A549 (cell line): ENCODE results near the gene NME7. TPM values are rescaled to one million over a fixed set of nuclear protein-coding genes. Genes with fewer than 3 reads are reported as not detected.

Source experiments
- ATAC-seq, 2 experiments: fragments of 200-7000 bp in 1 of 2; fragments of >200 bp in 1 of 2; cut with Nextera tagmentation in 1 of 2; cut with Tn5 transposase in 1 of 2; 3 replicates each; pipeline versions ENCODE4 v1.8.0 to v1.9.1; 2018 to 2020; ENCODE audit warnings: mild to moderate bottlenecking in 1 of 2, moderate library complexity in 1 of 2
- CTCF ChIA-PET: fragments of 300-600 bp; sonication (Branson Sonifier 250); formaldehyde crosslinking; extraction: SDS; loops from one replicate; lab custom pipeline; 2021; ENCODE audit warnings: antibody characterized with exemption, inconsistent platforms; lab: Yijun Ruan, JAX
- POLR2A ChIA-PET: fragments of 350-600 bp; formaldehyde crosslinking; extraction: SDS; loops from one replicate; lab custom pipeline; 2021; ENCODE audit warnings: antibody characterized with exemption, inconsistent platforms; lab: Yijun Ruan, JAX
- DNase-seq, 2 experiments: peaks; one replicate each; pipeline versions ENCODE4 v3.0.0 to v3.0.0-alpha.2; 2011 to 2016; ENCODE audit warnings: low read depth in 1 of 2, low spot score in 1 of 2
- FAIRE-seq: peaks from 2 replicates; lab custom pipeline; 2011; peaks lifted over from hg19 to GRCh38; lab: Jason Lieb, UNC
- H3K27ac ChIP-seq, 2 experiments: fragments of >200 bp; sonication (Bioruptor Twin); formaldehyde crosslinking; 3 replicates each; pipeline ENCODE4 v1.5.1; 2016 to 2017
- H3K4me1 ChIP-seq: fragments of >200 bp; sonication (Bioruptor Twin); formaldehyde crosslinking; 3 replicates; pipeline ENCODE4 v1.6.1; 2016
- H3K4me2 ChIP-seq: fragments of >200 bp; sonication (Bioruptor Twin); formaldehyde crosslinking; 3 replicates; pipeline ENCODE4 v1.6.1; 2016
- H3K4me3 ChIP-seq: fragments of >200 bp; sonication (Bioruptor Twin); formaldehyde crosslinking; 3 replicates; pipeline ENCODE4 v1.5.1; 2016
- H3K9me3 ChIP-seq: fragments of >200 bp; sonication (Bioruptor Twin); formaldehyde crosslinking; 3 replicates; pipeline ENCODE4 v1.6.1; 2016
- BCL3 ChIP-seq: fragments of >200 bp; sonication (Bioruptor Twin); formaldehyde crosslinking; IDR thresholded peaks from 3 replicates; pipeline ENCODE4 v1.6.1; 2016
- BHLHE40 ChIP-seq: IDR thresholded peaks from 2 replicates; pipeline ENCODE4 v1.6.1; 2012; ENCODE audit warnings: low read depth, low read length, inconsistent platforms
- CBX8 ChIP-seq: fragments of 200-600 bp; sonication (generic); IDR thresholded peaks from 2 replicates; pipeline ENCODE4 v1.6.1; 2016
- CEBPB ChIP-seq, 2 experiments: fragments of >200 bp in 1 of 2; sonication (Bioruptor Twin) in 1 of 2; formaldehyde crosslinking in 1 of 2; IDR thresholded peaks; 2 replicates each; pipeline ENCODE4 v1.6.1; 2012 to 2016
- EHF ChIP-seq: fragments of 250-450 bp; sonication (Bioruptor Pico); IDR thresholded peaks from 2 replicates; pipeline ENCODE4 v1.5.0; 2020; ENCODE audit warnings: mild to moderate bottlenecking
- EHMT2 ChIP-seq: fragments of 200-600 bp; sonication (generic); IDR thresholded peaks from 2 replicates; pipeline ENCODE4 v1.6.1; 2016; ENCODE audit warnings: antibody characterized with exemption, low read depth, mild to moderate bottlenecking, moderate library complexity
- ESRRA ChIP-seq: fragments of 150-350 bp; IDR thresholded peaks from 2 replicates; pipeline ENCODE4 v1.6.1; 2014; ENCODE audit warnings: mild to moderate bottlenecking, low read length, borderline replicate concordance
- FOSB ChIP-seq: fragments of 250-450 bp; sonication (Bioruptor Pico); IDR thresholded peaks from 2 replicates; pipeline ENCODE4 v1.5.0; 2020; ENCODE audit warnings: mild to moderate bottlenecking, moderate library complexity
- GATA3 ChIP-seq: IDR thresholded peaks from 2 replicates; pipeline ENCODE4 v1.6.1; 2012; ENCODE audit warnings: borderline replicate concordance
- HEYL ChIP-seq: fragments of 250-450 bp; sonication (Bioruptor Pico); IDR thresholded peaks from 2 replicates; pipeline ENCODE4 v1.8.0; 2021; ENCODE audit warnings: mild to moderate bottlenecking, moderate library complexity
- HMGXB4 ChIP-seq: fragments of 250-450 bp; sonication (Bioruptor Pico); IDR thresholded peaks from 2 replicates; pipeline ENCODE4 v1.5.0; 2021; ENCODE audit warnings: mild to moderate bottlenecking, moderate library complexity, borderline replicate concordance
- JUNB ChIP-seq: fragments of >200 bp; sonication (Bioruptor Twin); formaldehyde crosslinking; IDR thresholded peaks from 2 replicates; pipeline ENCODE4 v1.6.1; 2016
- KDM5A ChIP-seq: fragments of 200-600 bp; sonication (generic); IDR thresholded peaks from 2 replicates; pipeline ENCODE4 v1.6.1; 2016; ENCODE audit warnings: antibody characterized with exemption, mild to moderate bottlenecking
- PHF8 ChIP-seq: fragments of 200-600 bp; sonication (generic); IDR thresholded peaks from 2 replicates; pipeline ENCODE4 v1.6.1; 2016; ENCODE audit warnings: low read depth, mild to moderate bottlenecking, antibody characterized with exemption, moderate library complexity, borderline replicate concordance
- RAD21 ChIP-seq, 2 experiments: fragments of >200 bp in 1 of 2; sonication (Bioruptor Twin) in 1 of 2; formaldehyde crosslinking in 1 of 2; IDR thresholded peaks in 1 of 2; conservative IDR thresholded peaks in 1 of 2; 2 replicates in 1 of 2; 3 replicates in 1 of 2; pipeline ENCODE4 v1.6.1; 2012 to 2018; ENCODE audit warnings: inconsistent platforms in 1 of 2
- RCOR1 ChIP-seq: fragments of 150-350 bp; IDR thresholded peaks from 2 replicates; pipeline ENCODE4 v1.6.1; 2014; ENCODE audit warnings: antibody characterized with exemption, low read length, low read depth
- REST ChIP-seq: fragments of 200-600 bp; sonication (generic); IDR thresholded peaks from 2 replicates; pipeline ENCODE4 v1.6.1; 2016; ENCODE audit warnings: antibody characterized with exemption, mild to moderate bottlenecking, moderate library complexity
- TFCP2L1 ChIP-seq: fragments of 250-450 bp; sonication (Bioruptor Pico); IDR thresholded peaks from 2 replicates; pipeline ENCODE4 v1.5.0; 2021; ENCODE audit warnings: mild to moderate bottlenecking
- TP53 ChIP-seq: fragments of 250-450 bp; sonication (Bioruptor Pico); IDR thresholded peaks from 2 replicates; pipeline ENCODE4 v1.5.0; 2021; ENCODE audit warnings: mild to moderate bottlenecking, moderate library complexity
- ZFP36 ChIP-seq: fragments of 450-650 bp; IDR thresholded peaks from 2 replicates; pipeline ENCODE4 v1.6.1; 2014; ENCODE audit warnings: borderline replicate concordance; ENCODE audit not compliant: partially characterized antibody
- WGBS: methylation state at CpG from one replicate; pipeline ENCODE4 v1.1.6; 2017; ENCODE audit errors: missing lambda C conversion rate; 5-methylcytosine and 5-hydroxymethylcytosine counted together
- polyA plus RNA-seq, 4 experiments: library from polyadenylated mRNA; depleted of rRNA in 3 of 4; stranded (reverse); fragments of >200 nt; fragmentation: RNase III in 1 of 4; extraction: RNeasy Plus Mini Kit Qiagen cat#74134 plus additional on column Dnase treatment in 1 of 4; gene quantifications; 2 replicates in 3 of 4; 3 replicates in 1 of 4; pipeline ENCODE4 v1.2.3, GENCODE V29; 2011 to 2017
- TF ChIP-seq, protein P1 (sequence below): fragments of >200 bp; sonication (Bioruptor Twin); formaldehyde crosslinking; IDR thresholded peaks from 3 replicates; pipeline ENCODE4 v1.5.1; 2016

NME7 gene
- polyA plus RNA-seq, 2 of the 4 experiments (the other 2 are of a cell fraction) = 39.5 to 62.3 TPM

- Histone ChIP-seq H3K9me3 (no peaks in the 10 kb centered on the region), H3K27ac (peak overlapping the region; percentile 96 to 98; a peak in 4 of 6 replicates), H3K4me1 (peaks cover 83% of the 10 kb centered on the region), H3K4me2 (peak overlapping the region; percentile 98), H3K4me3 (no peak overlapping the region)
- no peak for TF ChIP-seq PHF8
- 54% methylated on average over 6 of the region's 6 CpGs for WGBS
- FAIRE-seq = no peak
- POLR2A ChIA-PET = interaction anchor here (0.9 to 3.8 kb wide), 2 partner anchors 12 to 15 kb away, joined by 4 to 42 read pairs; partner anchors contain the start of gene ATP1B1
- CTCF ChIA-PET = interaction anchor here (0.7 to 1.4 kb wide), 2 partner anchors 10 to 518 kb away, joined by 3 read pairs; no protein-coding TSS in a partner anchor
- ATAC-seq = peak in 1 of 2 experiments; percentile 7; a peak in 2 of 6 replicates
- DNase-seq = no peak
These were observed 246.3 kb downstream of the NME7 start for GRCh38 chr1:169121146-169121923.

DNA sequence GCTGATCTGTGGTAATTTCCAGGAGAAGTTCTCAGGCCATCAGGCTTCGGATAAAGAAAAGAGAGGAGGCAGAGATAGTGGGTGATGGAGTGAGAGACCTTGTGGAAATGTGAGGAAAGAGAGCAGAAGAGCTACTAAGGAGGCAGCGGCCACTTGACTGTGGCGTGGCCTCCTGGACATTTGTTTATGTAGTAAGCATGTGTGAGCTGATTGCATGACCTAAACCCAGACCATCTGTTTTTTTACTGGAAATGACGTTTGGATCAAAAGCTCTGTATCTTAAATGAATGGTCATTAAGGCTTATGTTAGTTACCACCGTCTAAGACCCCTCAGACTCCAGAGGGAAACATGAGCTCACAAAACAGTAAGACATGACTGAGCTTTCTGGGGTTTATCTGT is 247.5 kb downstream of the NME7 start:
- no peak for FAIRE-seq
- H3K9me3 ChIP-seq = no peaks in the 10 kb centered on the region
- TF ChIP-seq RAD21 (conservative IDR thresholded peaks at IDR 0.05 in 1 of 2, IDR thresholded peaks at IDR 0.05 in 1 of 2) (no peak), TP53 (no peak), ESRRA (no peak), CBX8 (no peak), BHLHE40 (no peak), RCOR1 (no peak), FOSB (CRISPR knock-in tag) (no peak), REST (no peak), HMGXB4 (CRISPR knock-in tag) (no peak), EHF (CRISPR knock-in tag) (no peak), JUNB (no peak), TFCP2L1 (CRISPR knock-in tag) (no peak), CEBPB (IDR thresholded peaks at IDR 0.05) (no peak), EHMT2 (no peak), HEYL (CRISPR knock-in tag) (no peak), ZFP36 (no peak), GATA3 (no peak), KDM5A (no peak), BCL3 (no peak)
- TF ChIP-seq, protein P1, sequence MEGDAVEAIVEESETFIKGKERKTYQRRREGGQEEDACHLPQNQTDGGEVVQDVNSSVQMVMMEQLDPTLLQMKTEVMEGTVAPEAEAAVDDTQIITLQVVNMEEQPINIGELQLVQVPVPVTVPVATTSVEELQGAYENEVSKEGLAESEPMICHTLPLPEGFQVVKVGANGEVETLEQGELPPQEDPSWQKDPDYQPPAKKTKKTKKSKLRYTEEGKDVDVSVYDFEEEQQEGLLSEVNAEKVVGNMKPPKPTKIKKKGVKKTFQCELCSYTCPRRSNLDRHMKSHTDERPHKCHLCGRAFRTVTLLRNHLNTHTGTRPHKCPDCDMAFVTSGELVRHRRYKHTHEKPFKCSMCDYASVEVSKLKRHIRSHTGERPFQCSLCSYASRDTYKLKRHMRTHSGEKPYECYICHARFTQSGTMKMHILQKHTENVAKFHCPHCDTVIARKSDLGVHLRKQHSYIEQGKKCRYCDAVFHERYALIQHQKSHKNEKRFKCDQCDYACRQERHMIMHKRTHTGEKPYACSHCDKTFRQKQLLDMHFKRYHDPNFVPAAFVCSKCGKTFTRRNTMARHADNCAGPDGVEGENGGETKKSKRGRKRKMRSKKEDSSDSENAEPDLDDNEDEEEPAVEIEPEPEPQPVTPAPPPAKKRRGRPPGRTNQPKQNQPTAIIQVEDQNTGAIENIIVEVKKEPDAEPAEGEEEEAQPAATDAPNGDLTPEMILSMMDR = no peak
- peaks cover 93% of the 10 kb centered on the region for H3K4me1 ChIP-seq
- H3K27ac ChIP-seq = peak overlapping the region; percentile 96 to 98
- POLR2A ChIA-PET = interaction anchor here (0.6 to 3.8 kb wide), 3 partner anchors 11 to 250 kb away, joined by 3 to 42 read pairs (median 4); partner anchors contain the start of gene ATP1B1
- CTCF ChIA-PET = interaction anchor here (1.0 to 3.2 kb wide), 5 partner anchors 15 to 517 kb away, joined by 3 to 9 read pairs (median 3); no protein-coding TSS in a partner anchor
- DNase-seq = no peak
- H3K4me2 ChIP-seq = peak overlapping the region; percentile 98
- H3K4me3 ChIP-seq = no peak overlapping the region
- 66% methylated on average over 5 of the region's 5 CpGs for WGBS
- ATAC-seq = no peak
